ENCODE data around the gene PTGR2. TPM values are rescaled to one million over a fixed set of nuclear protein-coding genes. Genes with fewer than 3 reads are reported as not detected.

The PTGR2 gene
- total RNA-seq, 1 experiment from 2014 or later: 21.8 TPM

DNA sequence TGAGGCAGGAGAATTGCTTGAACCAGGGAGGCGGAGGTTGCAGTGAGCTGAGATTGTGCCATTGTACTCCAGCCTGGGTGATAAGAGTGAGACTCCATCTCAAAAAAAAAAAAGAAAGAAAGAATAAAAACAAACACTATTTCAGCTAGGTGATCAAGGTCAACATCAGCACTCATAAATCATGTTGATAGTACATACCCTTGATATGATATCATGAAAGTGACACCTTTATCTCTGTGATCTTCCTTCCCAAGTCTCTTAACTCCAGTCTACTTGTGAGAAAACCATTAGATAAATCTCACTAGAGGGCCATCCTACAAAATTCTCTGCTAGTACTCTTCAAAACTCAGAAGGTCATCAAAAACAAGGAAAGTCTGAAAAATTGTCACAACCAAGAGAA, 44.2 kb upstream of the PTGR2 start:
- H3K27me3 ChIP-seq (ENCODE audit: insufficient read depth, low read depth): no peaks in the 10 kb centered on the region
- TF ChIP-seq CTCF (conservative IDR thresholded peaks at IDR 0.05) (no peak), EZH2 (IDR thresholded peaks at IDR 0.05; ENCODE audit: low read depth) (no peak)
- no peak overlapping the region for H3K27ac ChIP-seq
- BruUV-seq (replicated peaks): no TSS peak
- no peaks in the 10 kb centered on the region for H3K79me2 ChIP-seq (ENCODE audit: low read depth)
- no peak for DNase-seq
- no peak overlapping the region for H2AFZ ChIP-seq
- H3F3A ChIP-seq (ENCODE audit: insufficient read depth, low read depth): peaks cover 12% of the 10 kb centered on the region; the same call in 1 of the 2 replicates
- H3K4me3 ChIP-seq: no peak overlapping the region
- intact Hi-C loops (cut with micrococcal nuclease; ENCODE audit: unreplicated experiment): no loop called here
- H4K20me1 ChIP-seq (ENCODE audit: insufficient read depth): no peaks in the 10 kb centered on the region
- peaks cover 20% of the 10 kb centered on the region for H3K4me1 ChIP-seq (replicated peaks; ENCODE audit: insufficient read depth)
- H3K4me2 ChIP-seq: no peak overlapping the region
- H3K36me3 ChIP-seq (ENCODE audit: low read depth): no peaks in the 10 kb centered on the region
- no peaks in the 10 kb centered on the region for H3K9me2 ChIP-seq (ENCODE audit: insufficient read depth)
- ChIA-PET CTCF (no interaction called here), POLR2A (ENCODE audit: unreplicated experiment) (no interaction called here)
- H3K9me3 ChIP-seq (ENCODE audit: insufficient read depth, low read depth): no peaks in the 10 kb centered on the region

GRCh38 chr14:73809391-73809790, 42.2 kb upstream of the PTGR2 start:
- Histone ChIP-seq H3K4me2 (no peak overlapping the region), H4K20me1 (ENCODE audit: insufficient read depth) (no peaks in the 10 kb centered on the region), H3K4me1 (replicated peaks; ENCODE audit: insufficient read depth) (0 out of 2 replicates have a peak, but pooled peaks cover 7% of the 10 kb centered on the region), H3K27me3 (ENCODE audit: insufficient read depth, low read depth) (no peaks in the 10 kb centered on the region), H3K9me3 (ENCODE audit: insufficient read depth, low read depth) (no peaks in the 10 kb centered on the region), H3K27ac (no peak overlapping the region), H3F3A (ENCODE audit: insufficient read depth, low read depth) (no peaks in the 10 kb centered on the region), H3K4me3 (no peak overlapping the region), H2AFZ (no peak overlapping the region), H3K79me2 (ENCODE audit: low read depth) (no peaks in the 10 kb centered on the region), H3K36me3 (ENCODE audit: low read depth) (no peaks in the 10 kb centered on the region), H3K9me2 (ENCODE audit: insufficient read depth) (no peaks in the 10 kb centered on the region)
- TF ChIP-seq EZH2 (IDR thresholded peaks at IDR 0.05; ENCODE audit: low read depth) (no peak), CTCF (conservative IDR thresholded peaks at IDR 0.05) (no peak)
- ChIA-PET POLR2A (ENCODE audit: unreplicated experiment) (no interaction called here), CTCF (no interaction called here)
- DNase-seq: no peak
- BruUV-seq (replicated peaks): no TSS peak
- intact Hi-C loops (cut with micrococcal nuclease; ENCODE audit: unreplicated experiment): no loop called here

DNA sequence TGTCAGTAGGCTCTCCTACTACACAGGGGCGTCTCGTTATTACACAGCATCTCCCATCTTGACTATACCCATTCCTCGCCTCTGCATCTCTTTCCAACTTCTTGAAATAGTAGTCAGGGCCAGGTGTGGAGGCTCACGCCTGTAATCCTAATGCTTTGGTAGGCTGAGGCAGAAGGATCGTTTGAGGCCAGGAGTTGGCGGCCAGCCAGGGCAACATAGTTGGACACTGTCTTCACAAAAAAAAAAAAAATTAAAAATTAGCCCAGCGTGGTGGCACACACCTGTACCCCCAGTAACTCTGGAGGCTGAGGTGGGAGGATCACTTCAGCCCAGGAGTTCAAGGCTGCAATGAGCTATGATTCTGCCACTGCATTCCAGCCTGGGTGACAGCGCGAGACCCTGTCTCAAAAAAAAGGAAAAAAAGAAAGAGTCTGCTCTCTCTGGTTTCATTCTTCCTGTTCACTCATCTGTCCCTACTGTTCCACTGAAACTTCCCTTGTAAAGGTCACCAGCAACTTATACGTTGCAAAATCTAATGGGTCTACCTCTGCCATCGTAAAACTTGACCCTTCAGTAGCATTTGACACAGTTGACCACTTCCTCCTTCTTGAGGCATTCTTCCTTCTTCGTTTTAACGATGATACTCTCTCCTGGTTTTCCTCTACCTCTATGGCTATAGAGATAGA, 41.0 kb upstream of the PTGR2 start:
- intact Hi-C loops (cut with micrococcal nuclease; ENCODE audit: unreplicated experiment): no loop called here
- POLR2A ChIA-PET (ENCODE audit: unreplicated experiment): no interaction called here

More for the DNA sequence above, 41.0 kb upstream of the PTGR2 start:
- Histone ChIP-seq H3K9me3 (ENCODE audit: insufficient read depth, low read depth) (no peaks in the 10 kb centered on the region), H3F3A (ENCODE audit: insufficient read depth, low read depth) (no peaks in the 10 kb centered on the region), H3K27ac (no peak overlapping the region), H3K79me2 (ENCODE audit: low read depth) (no peaks in the 10 kb centered on the region), H3K4me2 (no peak overlapping the region), H3K9me2 (ENCODE audit: insufficient read depth) (no peaks in the 10 kb centered on the region), H3K36me3 (ENCODE audit: low read depth) (no peaks in the 10 kb centered on the region), H3K4me3 (no peak overlapping the region), H3K27me3 (ENCODE audit: insufficient read depth, low read depth) (no peaks in the 10 kb centered on the region), H4K20me1 (ENCODE audit: insufficient read depth) (no peaks in the 10 kb centered on the region), H2AFZ (no peak overlapping the region), H3K4me1 (replicated peaks; ENCODE audit: insufficient read depth) (0 out of 2 replicates have a peak, but pooled peaks cover 7% of the 10 kb centered on the region)
- no peak for TF ChIP-seq CTCF (conservative IDR thresholded peaks at IDR 0.05)
- TF ChIP-seq EZH2 (IDR thresholded peaks at IDR 0.05; ENCODE audit: low read depth): no peak
- DNase-seq: peak in 1 of 2 experiments; percentile 64
- BruUV-seq (replicated peaks): no TSS peak
- CTCF ChIA-PET: interaction anchor here (0.6 kb wide), 1 partner anchor 19 kb away, joined by 4 read pairs; no protein-coding TSS in a partner anchor
